ENCODE results near the gene SHD.

- TF ChIP-seq CTCF (IDR thresholded peaks at IDR 0.05) (no peak), POLR2A (IDR thresholded peaks at IDR 0.05) (no peak)
These were observed 40.1 kb downstream of the SHD start for GRCh38 chr19:4319067-4319718.

Data from body of pancreas (tissue), 4 donors.